Measurements from ENCODE around the gene AFDN.

GRCh38 chr6:167915139-167915538, 88.4 kb downstream of the AFDN start:
- TF ChIP-seq CTCF (IDR thresholded peaks at IDR 0.05) = no peak
- TF ChIP-seq POLR2A (IDR thresholded peaks at IDR 0.05) = no peak

Data from vagina (tissue), 2 donors.